ENCODE data around the gene MAP2K6.
"Not testable (repeated sequence)": the region's sequence is repeated elsewhere in the genome, so short reads cannot be mapped to it uniquely, and the experiment has no call there.

The MAP2K6 gene

DNA sequence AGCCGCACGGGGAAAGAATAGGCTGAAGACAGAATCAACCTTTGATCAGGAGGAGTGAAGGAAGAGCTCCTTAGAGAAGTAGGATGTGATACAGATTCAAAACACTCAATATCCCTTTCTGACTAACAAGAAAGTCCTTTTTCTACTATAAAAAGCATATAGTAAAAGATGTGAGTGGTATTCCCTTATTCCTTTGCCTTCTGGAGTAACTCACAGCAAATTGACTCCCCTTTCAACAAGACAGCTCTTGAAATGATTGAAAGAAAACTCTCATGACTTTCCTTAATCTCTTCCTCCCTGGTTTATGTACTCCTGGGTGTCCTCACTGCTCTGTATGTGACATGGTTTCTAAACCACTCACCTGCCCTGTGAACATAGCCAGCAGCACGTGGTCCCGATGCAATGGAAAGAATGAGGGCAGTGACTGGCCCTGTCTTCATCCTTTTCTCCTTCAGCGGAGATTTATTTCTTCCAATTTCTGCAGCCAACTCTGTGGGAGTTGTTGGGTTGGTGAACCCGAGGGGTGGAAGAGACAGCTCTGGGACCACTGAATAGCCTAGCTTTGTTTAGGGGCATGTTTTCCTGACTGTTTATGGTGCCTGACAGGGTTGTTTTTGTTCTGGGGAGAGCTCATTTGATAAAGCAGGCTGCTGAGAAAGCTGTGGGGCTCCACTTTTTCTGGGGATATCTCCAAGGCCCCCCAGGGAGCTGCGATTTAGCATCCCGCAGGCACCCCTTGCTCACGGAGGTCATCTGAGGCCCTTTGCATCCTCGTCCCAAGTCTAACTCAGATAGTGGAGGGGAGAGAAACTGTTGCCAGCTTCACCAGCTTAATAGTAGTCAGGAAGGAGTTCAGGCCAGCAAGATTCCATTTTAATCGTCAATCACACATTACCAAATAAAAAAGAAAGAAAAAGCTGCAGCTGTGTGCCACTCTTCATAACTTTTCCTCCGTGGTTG, 46.7 kb downstream of the MAP2K6 start:
- no peak for DNase-seq

- DNase-seq: no peak
Observed at GRCh38 chr17:69461951-69462369, 47.5 kb downstream of the MAP2K6 start.

DNA sequence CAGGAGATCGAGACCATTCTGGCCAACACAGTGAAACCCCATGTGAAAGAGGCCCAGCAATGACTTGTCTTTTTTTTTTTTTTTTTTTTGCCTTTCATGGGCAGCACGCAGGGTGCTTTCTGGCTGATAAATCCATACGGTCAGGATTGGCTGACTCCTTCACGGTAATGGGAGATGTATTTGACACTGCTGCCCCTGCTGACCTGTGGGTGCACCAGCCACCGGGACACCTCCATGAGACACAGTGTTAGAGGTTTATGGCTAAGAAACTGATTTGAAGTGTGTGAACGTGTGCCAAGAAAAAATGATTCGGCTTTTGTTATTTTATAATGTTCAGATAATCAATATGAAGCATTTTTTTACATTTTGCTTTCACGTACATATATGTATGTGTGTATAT, 48.4 kb downstream of the MAP2K6 start:
- DNase-seq: no peak

- DNase-seq: no peak
Observed at GRCh38 chr17:69466451-69466850, 52.0 kb downstream of the MAP2K6 start.

DNA sequence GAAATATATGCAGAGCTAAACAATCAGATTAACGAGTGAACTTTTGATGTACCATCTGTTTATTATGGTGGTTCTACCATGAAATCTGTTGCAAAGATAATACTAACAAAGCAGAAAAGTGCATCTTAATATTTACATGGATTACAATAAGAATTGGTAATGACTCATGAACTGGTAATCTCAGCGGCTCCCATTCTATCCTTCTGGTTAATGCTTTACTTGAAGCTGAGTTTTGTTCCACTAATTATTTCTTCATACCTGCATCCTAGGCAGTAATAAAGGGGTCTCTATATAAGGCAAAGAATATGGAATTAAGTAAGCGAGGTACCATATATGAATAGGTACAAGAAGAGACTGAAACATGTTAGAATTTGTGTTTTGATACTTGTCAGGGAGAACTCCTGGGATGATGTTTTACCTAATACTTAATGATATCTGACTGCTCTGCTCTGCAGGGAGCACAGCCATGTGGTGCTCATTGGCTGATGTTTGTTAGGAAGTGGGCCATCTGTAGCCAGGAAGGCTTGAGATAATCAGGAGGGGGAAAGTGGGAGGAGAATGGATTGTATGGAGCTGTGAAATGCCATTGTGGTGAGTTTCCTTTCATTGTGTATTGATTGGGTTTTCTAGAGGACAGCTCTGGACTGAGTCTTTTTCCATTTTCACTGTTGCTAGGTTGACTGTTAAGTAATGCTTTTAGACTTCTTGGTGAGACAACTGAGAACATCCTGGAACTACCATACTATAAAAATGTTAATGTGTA, 52.6 kb downstream of the MAP2K6 start:
- DNase-seq: no peak

- no peak for DNase-seq
Observed at GRCh38 chr17:69468207-69468606, 53.7 kb downstream of the MAP2K6 start.

- no peak for DNase-seq
Observed at GRCh38 chr17:69470702-69471101, 56.2 kb downstream of the MAP2K6 start.

GRCh38 chr17:69471406-69471805, 56.9 kb downstream of the MAP2K6 start:
- DNase-seq: no peak

DNA sequence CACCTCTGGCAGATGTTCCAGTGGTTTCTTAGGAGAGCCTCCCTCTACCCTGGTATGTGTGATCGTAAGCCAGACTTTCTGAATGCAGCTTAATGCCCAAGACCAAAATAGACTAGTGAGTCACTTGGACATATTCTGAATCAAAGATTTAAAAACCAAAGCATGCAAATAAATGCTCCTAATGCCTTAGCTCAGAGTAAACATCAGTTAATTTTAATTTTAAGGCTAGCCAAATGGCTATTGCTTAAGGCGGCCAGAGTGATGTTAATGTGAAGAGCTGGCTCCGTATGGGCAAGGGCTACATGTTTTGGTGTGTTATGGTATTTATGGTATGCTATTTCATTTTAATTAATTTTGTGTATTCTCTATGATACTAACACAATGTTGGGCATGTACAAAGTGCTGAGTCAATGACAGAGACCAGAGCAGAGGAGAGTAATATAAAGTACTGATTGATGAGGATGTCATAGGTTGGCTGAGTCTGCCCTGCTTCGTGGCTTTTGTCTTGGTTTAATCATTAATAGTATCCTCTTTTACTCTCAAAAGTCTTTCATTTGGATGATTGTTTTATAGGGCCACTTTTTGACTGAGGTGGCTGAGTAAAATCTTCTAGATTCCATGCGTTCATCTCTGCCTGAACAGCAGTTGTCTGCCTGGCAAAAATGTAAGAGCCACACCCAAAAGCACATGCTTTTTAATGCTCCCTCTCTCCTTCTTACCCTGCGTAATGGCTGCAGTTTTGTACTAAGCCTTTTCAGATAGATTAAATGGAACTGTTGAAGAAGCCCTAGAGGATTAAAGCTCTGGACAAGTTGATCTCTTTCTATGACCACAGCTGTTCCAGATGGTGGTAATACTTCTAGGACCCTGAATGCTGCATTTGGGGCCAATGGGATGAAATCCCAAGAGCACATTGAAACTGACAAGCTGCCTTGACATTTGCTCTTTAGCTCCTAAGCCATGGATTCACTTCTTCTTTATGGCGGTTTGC, 59.6 kb downstream of the MAP2K6 start:
- no peak for DNase-seq

DNA sequence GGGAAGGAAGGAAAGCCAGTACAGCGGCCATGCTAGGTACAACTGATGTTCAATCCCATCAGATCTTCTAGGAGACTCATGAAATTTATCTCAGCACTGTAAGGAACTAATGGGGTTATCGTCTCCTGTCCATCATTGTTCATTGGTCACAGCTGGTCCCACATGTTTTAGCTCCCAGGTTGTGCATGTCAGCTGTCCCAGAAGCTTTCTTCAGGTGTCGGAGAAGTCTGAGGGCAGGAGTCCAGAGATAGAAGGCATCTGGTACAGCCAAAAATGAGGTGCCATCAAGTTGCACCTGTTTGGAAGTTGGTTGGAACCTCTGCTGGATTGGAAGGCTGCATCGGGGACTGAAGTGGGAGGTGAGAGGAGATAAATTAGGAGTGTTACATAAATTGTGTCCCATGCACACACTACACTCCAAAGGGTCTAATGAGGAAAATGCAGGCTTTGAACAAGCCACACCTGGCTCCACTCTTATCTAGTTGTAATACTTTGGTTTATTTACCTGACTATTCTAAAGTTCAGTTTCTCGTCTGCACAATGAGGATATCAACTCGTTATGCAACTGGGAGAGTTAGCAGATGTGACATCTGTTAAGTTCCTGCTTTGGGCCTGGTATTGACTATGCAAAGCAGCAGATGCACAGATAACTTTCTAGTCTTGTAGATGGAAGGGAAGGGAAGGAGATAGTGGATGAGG, 62.9 kb downstream of the MAP2K6 start:
- DNase-seq: no peak

- no peak for DNase-seq
Observed at GRCh38 chr17:69477903-69478266, 63.4 kb downstream of the MAP2K6 start.

GRCh38 chr17:69478916-69479315, 64.4 kb downstream of the MAP2K6 start:
- no peak for DNase-seq

GRCh38 chr17:69479756-69480155, 65.3 kb downstream of the MAP2K6 start:
- DNase-seq: not testable (repeated sequence)

DNA sequence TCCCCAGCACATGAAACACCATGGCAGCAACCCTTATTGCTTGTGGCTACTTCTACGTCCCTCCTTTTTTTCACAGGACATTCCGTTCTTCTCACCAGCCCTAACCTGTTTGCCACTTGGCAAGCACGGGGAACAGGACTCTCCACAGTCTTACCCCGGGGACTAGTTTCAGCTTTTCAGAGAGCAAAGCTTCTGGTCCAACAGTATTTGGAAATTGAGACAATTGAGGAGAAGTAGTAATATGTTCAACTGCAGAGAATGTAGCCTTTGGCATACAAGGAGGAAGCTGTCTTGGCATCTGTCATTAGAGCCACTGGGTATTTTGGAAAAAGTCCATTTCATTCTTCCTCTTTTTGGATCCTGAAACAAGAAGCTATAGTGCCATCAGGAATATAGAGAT, 65.7 kb downstream of the MAP2K6 start:
- no peak for DNase-seq

DNA sequence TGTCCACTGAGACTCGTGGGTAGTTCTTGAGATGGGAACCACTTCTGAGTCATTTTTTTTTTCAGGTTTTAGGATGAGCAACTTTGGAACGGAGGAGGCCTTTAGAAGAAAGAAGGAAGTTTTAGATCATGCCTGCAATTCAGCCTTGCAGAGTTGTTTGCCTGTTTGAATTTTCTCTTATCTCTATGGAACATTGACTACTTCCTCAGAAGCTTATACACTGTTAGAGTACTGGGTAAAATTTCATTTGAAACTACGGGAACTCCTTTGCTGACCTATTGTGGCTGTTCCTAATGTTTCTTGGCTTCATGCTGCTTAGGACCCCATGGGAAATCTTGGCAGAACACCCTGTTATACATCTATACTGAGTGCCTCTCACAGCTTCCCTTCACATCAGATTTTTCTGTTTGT, 70.8 kb downstream of the MAP2K6 start:
- DNase-seq: no peak

- DNase-seq: no peak
Observed at GRCh38 chr17:69485901-69486643, 71.6 kb downstream of the MAP2K6 start.

DNA sequence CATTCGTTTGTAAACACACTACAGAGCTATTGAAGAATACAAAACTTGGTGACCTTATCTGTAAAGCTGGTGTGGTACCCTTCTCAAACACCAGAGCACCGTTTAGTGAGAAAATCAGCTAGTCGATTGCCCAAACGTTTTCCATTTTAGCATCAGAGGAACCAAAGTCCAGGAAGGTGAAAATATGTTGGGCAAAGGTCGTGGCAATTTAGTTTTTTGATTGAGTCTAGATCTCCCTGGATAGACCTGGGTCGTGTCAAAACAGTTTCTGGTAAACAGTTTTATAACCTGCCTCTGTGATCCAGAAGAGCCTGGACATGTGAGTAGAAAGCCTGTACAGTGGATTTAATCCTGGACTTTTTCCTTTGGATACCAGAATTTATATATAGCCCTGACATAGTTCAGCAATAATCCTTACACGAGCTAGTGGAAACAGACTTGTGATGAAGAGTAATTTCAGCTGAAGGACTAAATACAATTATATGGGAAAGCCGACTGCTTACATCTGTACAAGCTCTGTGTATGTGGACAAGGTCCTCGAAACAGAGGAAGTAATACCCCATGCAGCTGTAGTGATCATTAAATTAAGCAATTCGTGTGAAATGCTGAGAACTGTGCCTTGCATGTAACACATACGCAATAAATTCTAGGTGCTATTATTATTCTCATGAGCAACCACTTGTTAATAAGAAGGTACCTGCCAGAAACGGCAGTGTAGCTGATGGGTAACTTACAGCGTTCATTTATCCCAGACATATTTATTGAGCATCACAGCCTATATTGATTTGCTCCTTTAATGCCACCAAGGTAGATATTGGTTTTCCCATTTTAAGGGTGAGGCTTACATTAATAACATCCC, 72.5 kb downstream of the MAP2K6 start:
- no peak for DNase-seq

- DNase-seq: no peak
Observed at GRCh38 chr17:69489313-69489712, 74.8 kb downstream of the MAP2K6 start.

DNA sequence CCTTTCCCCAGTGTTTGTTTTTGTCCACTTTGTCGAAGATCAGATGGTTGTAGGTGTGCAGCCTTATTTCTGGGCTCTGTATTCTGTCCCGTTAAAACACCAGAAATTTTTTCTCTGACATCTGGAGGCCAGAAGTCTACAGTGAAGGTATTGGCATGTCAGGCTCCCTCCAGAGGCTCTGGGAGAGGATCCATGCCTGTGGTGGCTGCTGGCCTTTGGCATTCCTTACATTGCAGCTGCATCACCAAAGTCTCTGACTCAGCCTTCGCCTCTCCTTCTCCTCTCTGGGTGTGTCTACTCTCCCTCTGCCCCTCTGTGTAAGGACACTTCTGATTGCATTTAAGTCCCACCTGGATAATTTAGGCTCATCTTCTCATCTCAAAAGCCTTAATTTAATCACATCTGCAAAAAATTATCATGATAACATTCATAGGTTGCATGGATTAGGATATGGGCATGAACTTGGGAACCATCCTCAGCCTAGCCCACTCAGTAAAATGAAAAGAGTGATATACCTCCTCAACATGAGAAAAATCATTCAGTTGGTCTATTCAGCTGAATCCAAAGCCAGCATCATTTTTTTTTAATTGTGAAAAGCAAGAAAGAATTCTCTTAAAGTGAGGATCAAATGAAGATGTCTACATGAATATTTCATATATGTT, 78.0 kb downstream of the MAP2K6 start:
- DNase-seq: no peak

GRCh38 chr17:69495787-69496186, 81.3 kb downstream of the MAP2K6 start:
- DNase-seq: no peak

All from NCI-H1105 (cell line).